ENCODE measurements around the gene RGL2. TPM values are rescaled to one million over a fixed set of nuclear protein-coding genes. Genes with fewer than 3 reads are reported as not detected.

Gene RGL2
- total RNA-seq, 3 donors from 2014 or later, result 38.9 to 151 (median 103) TPM

- Histone ChIP-seq H3K36me3 (no peaks in the 10 kb centered on the region), H3K27ac (no peak overlapping the region), H3K4me3 (no peak overlapping the region), H3K27me3 (no peaks in the 10 kb centered on the region), H3K9me3 (no peaks in the 10 kb centered on the region), H3K4me1 (peaks cover 3 to 9% of the 10 kb centered on the region in 2 donors)
- TF ChIP-seq POLR2A (IDR thresholded peaks at IDR 0.05), result no peak
- no peak for TF ChIP-seq CTCF (IDR thresholded peaks at IDR 0.05)
- no peak for TF ChIP-seq POLR2AphosphoS5 (IDR thresholded peaks at IDR 0.05)
- intact Hi-C loops (cut with DNase I; ENCODE audit: low total_unique reads), result no loop called here
- DNase-seq (ENCODE audit: low spot score in 2 of 2), result no peak
These were observed 5.6 kb downstream of the RGL2 start for GRCh38 chr6:33292996-33293682.

DNA sequence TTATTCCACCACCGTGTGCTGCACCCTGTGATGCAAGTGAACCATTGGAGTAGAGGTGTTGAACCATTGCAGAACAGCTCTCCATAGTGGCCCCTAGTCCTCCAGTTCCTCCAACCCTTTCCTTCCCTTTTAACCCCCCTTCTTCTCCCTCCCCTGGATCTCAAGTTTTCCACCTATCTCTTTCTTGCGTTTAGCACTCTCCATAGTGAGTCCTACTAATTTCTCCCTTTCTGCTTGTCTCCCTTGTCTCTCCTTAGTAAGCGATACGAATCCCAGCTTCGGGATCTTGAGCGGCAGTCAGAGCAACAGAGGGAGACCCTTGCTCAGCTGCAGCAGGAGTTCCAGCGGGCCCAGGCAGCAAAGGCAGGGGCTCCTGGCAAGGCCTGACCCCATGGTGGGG lies 8.3 kb downstream of the RGL2 start:
- TF ChIP-seq POLR2A (IDR thresholded peaks at IDR 0.05), result no peak
- no peak for TF ChIP-seq CTCF (IDR thresholded peaks at IDR 0.05)
- no peak for TF ChIP-seq POLR2AphosphoS5 (IDR thresholded peaks at IDR 0.05)
- H3K4me3 ChIP-seq, result peak overlapping the region; percentile 70 to 81 (median 79)
- H3K27me3 ChIP-seq, result no peaks in the 10 kb centered on the region
- no peaks in the 10 kb centered on the region for H3K36me3 ChIP-seq
- H3K9me3 ChIP-seq, result no peaks in the 10 kb centered on the region
- H3K4me1 ChIP-seq, result peaks cover 3 to 6% of the 10 kb centered on the region in 2 donors
- no peak for DNase-seq (ENCODE audit: low spot score in 2 of 2)
- intact Hi-C loops (cut with DNase I; ENCODE audit: low total_unique reads), result no loop called here
- H3K27ac ChIP-seq, result no peak overlapping the region

- Histone ChIP-seq H3K4me1 (peaks cover 3 to 6% of the 10 kb centered on the region in 2 donors), H3K36me3 (no peaks in the 10 kb centered on the region), H3K4me3 (peak overlapping the region; percentile 70 to 81 (median 79)), H3K27ac (peak overlapping the region; percentile 76 to 85), H3K9me3 (no peaks in the 10 kb centered on the region), H3K27me3 (no peaks in the 10 kb centered on the region)
- no peak for DNase-seq (ENCODE audit: low spot score in 2 of 2)
- intact Hi-C loops (cut with DNase I; ENCODE audit: low total_unique reads), result no loop called here
- TF ChIP-seq CTCF (IDR thresholded peaks at IDR 0.05) (no peak), POLR2AphosphoS5 (IDR thresholded peaks at IDR 0.05) (no peak), POLR2A (IDR thresholded peaks at IDR 0.05) (no peak)
These were observed 8.9 kb downstream of the RGL2 start for GRCh38 chr6:33289784-33290315.

GRCh38 chr6:33288921-33289783 lies 9.6 kb downstream of the RGL2 start, which contains the start of the genes PFDN6 and WDR46:
TSS of gene PFDN6 (plus strand) at chr6:33289601. CDS start at chr6:33289857, 256 bp downstream.
TSS of gene WDR46 (minus strand) at chr6:33289239. CDS start at chr6:33289170, 69 bp downstream.
- peak; percentile 65 to 83 for DNase-seq (ENCODE audit: low spot score in 2 of 2)
- no peaks in the 10 kb centered on the region for H3K36me3 ChIP-seq
- no peak for TF ChIP-seq CTCF (IDR thresholded peaks at IDR 0.05)
- TF ChIP-seq POLR2AphosphoS5 (IDR thresholded peaks at IDR 0.05), result peak; percentile 39 to 83 (median 72)

More at GRCh38 chr6:33288921-33289783, 9.6 kb downstream of the RGL2 start, which contains the start of the genes PFDN6 and WDR46:
- intact Hi-C loops (cut with DNase I; ENCODE audit: low total_unique reads), result no loop called here
- peaks cover 3 to 6% of the 10 kb centered on the region in 2 donors for H3K4me1 ChIP-seq
- H3K27me3 ChIP-seq, result no peaks in the 10 kb centered on the region
- peak within 1 kb of the TSS; percentile 76 to 85 for H3K27ac ChIP-seq
- no peaks in the 10 kb centered on the region for H3K9me3 ChIP-seq
- H3K4me3 ChIP-seq, result peak within 1 kb of the TSS; percentile 70 to 81 (median 79)

Data from breast epithelium (tissue), 4 donors.